Nephron (organoid): Measurements from ENCODE around the gene HS3ST1.

Experiments
- H3K27ac Mint-ChIP-seq, 3 experiments: 2 replicates each; pipeline ENCODE4 v1.8.0; 2020; ENCODE audit warnings: mixed read lengths in 3 of 3, mild to moderate bottlenecking in 2 of 3, moderate library complexity in 1 of 3
- H3K27me3 Mint-ChIP-seq: 2 replicates; pipeline ENCODE4 v1.8.0; 2021; ENCODE audit warnings: low read depth, mild to moderate bottlenecking, moderate library complexity, mixed read lengths
- H3K36me3 Mint-ChIP-seq: 2 replicates; pipeline ENCODE4 v1.8.0; 2020; ENCODE audit warnings: low read depth, mixed read lengths
- H3K4me1 Mint-ChIP-seq: 2 replicates; pipeline ENCODE4 v1.8.0; 2020; ENCODE audit warnings: mixed read lengths
- H3K4me3 Mint-ChIP-seq, 3 experiments: 2 replicates each; pipeline ENCODE4 v1.8.0; 2020; ENCODE audit warnings: mild to moderate bottlenecking in 3 of 3, mixed read lengths in 3 of 3, moderate library complexity in 2 of 3
- H3K9me3 Mint-ChIP-seq: 2 replicates; pipeline ENCODE4 v1.8.0; 2020; ENCODE audit warnings: mixed read lengths
- CTCF ChIP-seq, 3 experiments: fragments of 200-600 bp; sonication (generic); IDR thresholded peaks; one replicate each; pipeline ENCODE4 v1.5.0; 2021; ENCODE audit warnings: antibody characterized with exemption in 3 of 3; ENCODE audit not compliant: unreplicated experiment in 3 of 3

The HS3ST1 gene

GRCh38 chr4:11368701-11369115, 60.0 kb downstream of the HS3ST1 start:
- Mint-ChIP-seq H3K4me3 (no peak overlapping the region), H3K27ac (no peak overlapping the region), H3K36me3 (no peaks in the 10 kb centered on the region), H3K4me1 (peaks cover 11% of the 10 kb centered on the region), H3K9me3 (no peaks in the 10 kb centered on the region), H3K27me3 (peaks cover 9% of the 10 kb centered on the region)
- TF ChIP-seq CTCF (IDR thresholded peaks at IDR 0.05; ENCODE audit: unreplicated experiment in 3 of 3) = no peak

- peaks cover 11% of the 10 kb centered on the region for H3K4me1 Mint-ChIP-seq
- peak overlapping the region in 1 of 3 experiments; percentile 19 for H3K27ac Mint-ChIP-seq
- TF ChIP-seq CTCF (IDR thresholded peaks at IDR 0.05; ENCODE audit: unreplicated experiment in 3 of 3) = no peak
- H3K9me3 Mint-ChIP-seq = no peaks in the 10 kb centered on the region
- no peaks in the 10 kb centered on the region for H3K36me3 Mint-ChIP-seq
- H3K4me3 Mint-ChIP-seq = no peak overlapping the region
- H3K27me3 Mint-ChIP-seq = peaks cover 8% of the 10 kb centered on the region
These were observed 61.3 kb downstream of the HS3ST1 start for GRCh38 chr4:11367371-11367770.

GRCh38 chr4:11366859-11367258, 61.8 kb downstream of the HS3ST1 start:
- Mint-ChIP-seq H3K9me3 (no peaks in the 10 kb centered on the region), H3K4me1 (peaks cover 11% of the 10 kb centered on the region), H3K27ac (no peak overlapping the region), H3K36me3 (no peaks in the 10 kb centered on the region), H3K27me3 (peaks cover 8% of the 10 kb centered on the region), H3K4me3 (no peak overlapping the region)
- TF ChIP-seq CTCF (IDR thresholded peaks at IDR 0.05; ENCODE audit: unreplicated experiment in 3 of 3) = no peak

DNA sequence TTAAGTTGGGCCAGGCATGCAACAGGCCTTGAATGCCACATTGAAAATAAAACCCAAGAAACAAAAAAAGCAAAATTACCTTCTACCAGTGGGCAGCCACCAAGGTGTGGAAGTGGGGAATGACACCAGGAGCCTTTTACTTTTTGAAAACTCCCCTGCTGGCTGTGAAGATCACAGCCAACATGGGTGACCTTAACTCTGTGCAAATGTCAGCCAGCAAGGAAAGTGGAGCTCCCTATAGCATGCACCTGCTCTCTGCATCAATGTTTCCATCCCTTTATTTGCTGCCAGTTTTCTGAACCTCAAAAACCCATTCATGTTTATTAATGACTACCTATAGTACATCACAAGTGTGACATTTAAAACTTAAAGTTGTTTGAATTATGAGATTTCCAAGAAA, 63.7 kb downstream of the HS3ST1 start:
- Mint-ChIP-seq H3K27ac (no peak overlapping the region), H3K9me3 (no peaks in the 10 kb centered on the region), H3K4me1 (peaks cover 11% of the 10 kb centered on the region), H3K27me3 (peaks cover 4% of the 10 kb centered on the region), H3K36me3 (no peaks in the 10 kb centered on the region), H3K4me3 (no peak overlapping the region)
- no peak for TF ChIP-seq CTCF (IDR thresholded peaks at IDR 0.05; ENCODE audit: unreplicated experiment in 3 of 3)

GRCh38 chr4:11359591-11359990, 69.1 kb downstream of the HS3ST1 start:
- no peak for TF ChIP-seq CTCF (IDR thresholded peaks at IDR 0.05; ENCODE audit: unreplicated experiment in 3 of 3)
- Mint-ChIP-seq H3K4me1 (peaks cover 6% of the 10 kb centered on the region), H3K27me3 (no peaks in the 10 kb centered on the region), H3K27ac (peak overlapping the region; percentile 1 to 74 (median 33)), H3K4me3 (no peak overlapping the region), H3K9me3 (peaks cover 3% of the 10 kb centered on the region), H3K36me3 (no peaks in the 10 kb centered on the region)

DNA sequence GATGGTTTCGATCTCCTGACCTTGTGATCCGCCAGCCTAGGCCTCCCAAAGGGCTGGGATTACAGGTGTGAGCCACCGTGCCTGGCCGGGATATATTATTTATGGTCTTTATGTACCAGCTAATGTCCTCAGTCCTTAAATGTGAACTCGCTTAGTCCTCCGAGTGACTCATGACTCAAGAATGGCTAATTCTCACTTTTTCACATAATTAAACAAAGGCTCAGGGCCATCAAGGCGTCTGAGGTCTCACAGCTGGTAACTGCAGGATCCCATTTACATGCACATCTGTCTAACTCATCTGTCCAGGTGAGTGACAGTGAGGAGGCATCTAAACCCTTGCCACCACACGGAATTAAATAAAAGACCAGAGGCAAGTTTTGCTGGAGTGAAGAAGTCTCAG, 73.5 kb downstream of the HS3ST1 start:
- Mint-ChIP-seq H3K27ac (no peak overlapping the region), H3K27me3 (no peaks in the 10 kb centered on the region), H3K9me3 (peaks cover 5% of the 10 kb centered on the region), H3K4me3 (no peak overlapping the region), H3K36me3 (no peaks in the 10 kb centered on the region), H3K4me1 (peaks cover 6% of the 10 kb centered on the region)
- TF ChIP-seq CTCF (IDR thresholded peaks at IDR 0.05; ENCODE audit: unreplicated experiment in 3 of 3) = no peak
